OCI-LY1 (cell line): ENCODE measurements around the gene RREB1.

Source experiments
- H2AFZ ChIP-seq: fragments of 200-600 bp; sonication (generic), shearing (Covaris generic); 2 replicates; pipeline ENCODE4 v1.6.0; 2014; ENCODE audit warnings: antibody characterized with exemption, mild to moderate bottlenecking, low read length
- H3F3A ChIP-seq: fragments of 200-600 bp; sonication (generic), shearing (Covaris generic); 2 replicates; pipeline ENCODE4 v1.6.0; 2014; ENCODE audit warnings: mild to moderate bottlenecking, antibody characterized with exemption, low read length, moderate library complexity; ENCODE audit not compliant: insufficient read depth
- H3K27ac ChIP-seq: fragments of 200-600 bp; sonication (generic); 2 replicates; pipeline ENCODE4 v1.5.1; 2014; ENCODE audit warnings: low read length, mixed run types, mild to moderate bottlenecking, low read depth; ENCODE audit not compliant: poor library complexity, severe bottlenecking
- H3K27me3 ChIP-seq: fragments of 200-600 bp; sonication (generic); 2 replicates; pipeline ENCODE4 v1.6.0; 2014; ENCODE audit warnings: antibody characterized with exemption, mild to moderate bottlenecking, low read length, moderate library complexity; ENCODE audit not compliant: insufficient read depth
- H3K36me3 ChIP-seq: fragments of 200-600 bp; sonication (generic); 2 replicates; pipeline ENCODE4 v1.6.1; 2014; ENCODE audit warnings: mild to moderate bottlenecking, antibody characterized with exemption, low read length, moderate library complexity, mixed read lengths; ENCODE audit not compliant: insufficient read depth
- H3K4me1 ChIP-seq: fragments of 200-600 bp; sonication (generic); 2 replicates; pipeline ENCODE4 v1.5.1; 2014; ENCODE audit warnings: mild to moderate bottlenecking, low read length, moderate library complexity; ENCODE audit not compliant: insufficient read depth, severe bottlenecking
- H3K4me2 ChIP-seq: fragments of 200-600 bp; sonication (generic), shearing (Covaris generic); 2 replicates; pipeline ENCODE4 v1.6.1; 2014; ENCODE audit warnings: low read length
- H3K4me3 ChIP-seq: fragments of 200-600 bp; sonication (generic); 2 replicates; pipeline ENCODE4 v1.5.1; 2014; ENCODE audit warnings: low read length, low read depth, mild to moderate bottlenecking, mixed read lengths; ENCODE audit not compliant: poor library complexity, severe bottlenecking
- H3K79me2 ChIP-seq: fragments of 200-600 bp; shearing (Covaris generic); 2 replicates; pipeline ENCODE4 v1.6.1; 2016; ENCODE audit warnings: mixed run types, low read length, mixed read lengths; ENCODE audit not compliant: insufficient read depth
- H3K9ac ChIP-seq: fragments of 200-600 bp; sonication (generic), shearing (Covaris generic); 2 replicates; pipeline ENCODE4 v1.6.1; 2014; ENCODE audit warnings: mild to moderate bottlenecking, low read length, mixed read lengths
- H3K9me2 ChIP-seq: fragments of 200-600 bp; sonication (generic), shearing (Covaris generic); 2 replicates; pipeline ENCODE4 v1.6.1; 2014; ENCODE audit warnings: low read depth, mild to moderate bottlenecking, low read length, mixed read lengths
- H3K9me3 ChIP-seq: fragments of 200-600 bp; shearing (Covaris generic); 2 replicates; pipeline ENCODE4 v1.6.1; 2014; ENCODE audit warnings: low read length, mixed read lengths
- H4K20me1 ChIP-seq: fragments of 200-600 bp; sonication (generic), shearing (Covaris generic); 2 replicates; pipeline ENCODE4 v1.6.0; 2016; ENCODE audit warnings: mild to moderate bottlenecking, low read length; ENCODE audit not compliant: insufficient read depth
- EZH2 ChIP-seq: fragments of 200-600 bp; sonication (generic), shearing (Covaris generic); IDR thresholded peaks from 2 replicates; pipeline ENCODE4 v1.8.0; 2017; ENCODE audit warnings: borderline replicate concordance, mixed run types, mild to moderate bottlenecking, antibody characterized with exemption, low read length, moderate library complexity, mixed read lengths
- TF ChIP-seq, protein P1 (sequence below): fragments of 200-600 bp; sonication (generic), shearing (Covaris generic); IDR thresholded peaks from 2 replicates; pipeline ENCODE4 v1.5.1; 2017; ENCODE audit warnings: mild to moderate bottlenecking, antibody characterized with exemption, low read length, moderate library complexity, mixed read lengths

Gene RREB1

DNA sequence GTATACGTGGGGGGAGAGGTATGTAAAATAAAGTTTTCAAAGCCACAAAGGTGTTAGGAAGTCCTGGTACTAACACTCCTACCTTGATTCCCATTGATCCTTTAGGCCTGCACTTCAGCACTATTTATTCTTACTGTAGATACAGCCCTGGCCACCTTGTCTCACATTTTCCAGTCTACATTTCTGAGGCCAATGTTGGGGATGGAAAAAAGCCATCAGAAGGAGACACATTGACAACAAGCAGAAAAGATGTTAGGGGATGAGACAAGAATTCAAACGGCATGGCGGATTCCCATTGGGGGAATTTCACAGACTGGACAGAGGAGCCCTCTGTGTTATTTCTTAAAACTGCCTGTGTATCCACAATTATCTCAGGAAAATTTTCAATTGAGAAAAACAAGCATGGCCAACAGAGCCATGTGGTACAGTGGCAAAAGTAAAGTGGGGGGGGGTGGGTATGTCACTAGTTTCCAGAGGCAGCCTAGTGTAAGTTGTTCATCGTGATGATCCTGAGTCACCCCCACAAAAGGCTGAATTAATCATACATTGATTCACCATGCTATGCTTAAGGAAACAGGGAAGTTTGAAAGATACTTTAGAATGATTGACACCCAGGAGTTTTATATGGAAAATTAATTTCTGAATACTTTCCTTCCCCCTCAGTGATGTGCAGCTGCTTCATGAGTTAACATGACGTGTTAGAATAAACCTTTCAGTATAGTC lies 40.5 kb downstream of the RREB1 start:
- H3K9ac ChIP-seq: no peak overlapping the region
- H3K9me2 ChIP-seq: no peaks in the 10 kb centered on the region
- H3K36me3 ChIP-seq: no peaks in the 10 kb centered on the region
- no peak overlapping the region for H3K4me2 ChIP-seq
- no peak overlapping the region for H3K4me3 ChIP-seq
- no peaks in the 10 kb centered on the region for H4K20me1 ChIP-seq
- H3K79me2 ChIP-seq: 0 out of 2 replicates have a peak, but pooled peaks cover 13% of the 10 kb centered on the region
- H3K9me3 ChIP-seq: no peaks in the 10 kb centered on the region
- H2AFZ ChIP-seq: no peak overlapping the region
- H3K4me1 ChIP-seq: peaks cover 51% of the 10 kb centered on the region
- H3K27me3 ChIP-seq: no peaks in the 10 kb centered on the region
- no peak for TF ChIP-seq EZH2
- TF ChIP-seq, protein P1, sequence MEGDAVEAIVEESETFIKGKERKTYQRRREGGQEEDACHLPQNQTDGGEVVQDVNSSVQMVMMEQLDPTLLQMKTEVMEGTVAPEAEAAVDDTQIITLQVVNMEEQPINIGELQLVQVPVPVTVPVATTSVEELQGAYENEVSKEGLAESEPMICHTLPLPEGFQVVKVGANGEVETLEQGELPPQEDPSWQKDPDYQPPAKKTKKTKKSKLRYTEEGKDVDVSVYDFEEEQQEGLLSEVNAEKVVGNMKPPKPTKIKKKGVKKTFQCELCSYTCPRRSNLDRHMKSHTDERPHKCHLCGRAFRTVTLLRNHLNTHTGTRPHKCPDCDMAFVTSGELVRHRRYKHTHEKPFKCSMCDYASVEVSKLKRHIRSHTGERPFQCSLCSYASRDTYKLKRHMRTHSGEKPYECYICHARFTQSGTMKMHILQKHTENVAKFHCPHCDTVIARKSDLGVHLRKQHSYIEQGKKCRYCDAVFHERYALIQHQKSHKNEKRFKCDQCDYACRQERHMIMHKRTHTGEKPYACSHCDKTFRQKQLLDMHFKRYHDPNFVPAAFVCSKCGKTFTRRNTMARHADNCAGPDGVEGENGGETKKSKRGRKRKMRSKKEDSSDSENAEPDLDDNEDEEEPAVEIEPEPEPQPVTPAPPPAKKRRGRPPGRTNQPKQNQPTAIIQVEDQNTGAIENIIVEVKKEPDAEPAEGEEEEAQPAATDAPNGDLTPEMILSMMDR: no peak
- H3K27ac ChIP-seq: no peak overlapping the region
- H3F3A ChIP-seq: no peaks in the 10 kb centered on the region

DNA sequence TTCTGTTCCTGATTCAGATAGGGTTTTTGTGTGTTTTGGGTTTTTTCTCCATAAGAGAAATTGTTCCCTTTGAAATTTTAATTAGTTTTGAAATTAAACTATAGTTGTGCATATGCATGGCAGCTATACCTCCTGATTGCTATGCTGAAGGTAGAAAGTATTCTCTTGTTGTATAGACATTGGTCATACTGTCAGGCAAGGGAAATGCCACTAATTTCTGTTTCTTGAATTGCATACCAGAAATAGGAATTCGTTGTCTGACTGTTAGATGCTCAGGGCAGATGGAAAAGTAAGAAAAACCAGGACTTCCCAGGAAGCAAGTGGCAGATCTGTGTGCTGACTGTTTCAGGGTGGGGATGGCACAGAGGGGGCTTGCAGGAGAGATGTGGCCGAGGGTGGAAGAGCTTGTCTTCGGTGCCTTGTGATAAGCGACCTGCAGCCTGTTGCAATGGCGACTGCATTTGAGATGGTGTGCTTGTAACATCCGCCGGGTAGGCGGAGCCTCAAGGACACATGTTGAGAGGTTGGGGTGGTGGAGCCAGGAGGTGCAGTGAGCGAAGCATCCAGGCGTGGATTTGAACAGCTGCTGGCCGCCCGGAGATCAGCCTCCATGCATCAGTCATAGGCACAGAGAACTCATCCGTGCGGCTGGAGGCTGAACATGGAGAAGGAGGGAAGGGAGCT lies 42.8 kb downstream of the RREB1 start:
- Histone ChIP-seq H3F3A (no peaks in the 10 kb centered on the region), H3K4me3 (no peak overlapping the region), H3K9ac (no peak overlapping the region), H3K9me3 (no peaks in the 10 kb centered on the region), H3K9me2 (no peaks in the 10 kb centered on the region), H2AFZ (no peak overlapping the region), H3K4me2 (peak overlapping the region; percentile 15; the same call in 1 of the 2 replicates), H3K27ac (no peak overlapping the region), H3K79me2 (0 out of 2 replicates have a peak, but pooled peaks cover 6% of the 10 kb centered on the region), H4K20me1 (no peaks in the 10 kb centered on the region), H3K27me3 (no peaks in the 10 kb centered on the region), H3K36me3 (no peaks in the 10 kb centered on the region), H3K4me1 (peaks cover 47% of the 10 kb centered on the region)
- TF ChIP-seq, protein P1: no peak
- TF ChIP-seq EZH2: no peak

DNA sequence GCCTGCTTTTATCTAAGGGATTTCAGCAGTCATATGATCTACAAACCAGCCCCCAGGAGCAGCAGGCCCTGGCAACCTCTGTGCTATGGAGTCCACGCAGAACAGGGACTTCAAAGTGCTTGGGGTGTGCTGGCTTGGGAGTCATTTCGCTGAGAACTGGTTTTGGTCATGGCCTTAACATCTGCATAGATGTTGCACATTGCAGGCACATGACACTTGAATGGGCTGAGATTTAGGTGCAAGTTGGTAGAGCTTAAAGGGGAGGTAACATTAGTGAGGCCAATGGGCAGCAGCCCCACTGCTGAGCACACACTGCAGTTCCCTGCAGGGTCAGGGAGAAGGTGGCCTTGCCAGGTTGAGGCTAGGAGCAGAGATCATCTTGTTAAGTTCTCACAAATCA lies 43.6 kb downstream of the RREB1 start:
- H3K36me3 ChIP-seq: no peaks in the 10 kb centered on the region
- no peak overlapping the region for H3K4me2 ChIP-seq
- no peaks in the 10 kb centered on the region for H3K9me2 ChIP-seq
- H3K27me3 ChIP-seq: no peaks in the 10 kb centered on the region
- TF ChIP-seq EZH2: no peak
- TF ChIP-seq, protein P1: no peak
- H3K9ac ChIP-seq: no peak overlapping the region
- H3K4me3 ChIP-seq: no peak overlapping the region
- H4K20me1 ChIP-seq: no peaks in the 10 kb centered on the region
- H3K79me2 ChIP-seq: 0 out of 2 replicates have a peak, but pooled peaks cover 6% of the 10 kb centered on the region
- peaks cover 47% of the 10 kb centered on the region for H3K4me1 ChIP-seq
- H3K9me3 ChIP-seq: no peaks in the 10 kb centered on the region
- no peaks in the 10 kb centered on the region for H3F3A ChIP-seq
- H3K27ac ChIP-seq: no peak overlapping the region
- H2AFZ ChIP-seq: no peak overlapping the region
